IMR-90 (cell line): ENCODE data around the gene ARHGEF39. TPM values are rescaled to one million over a fixed set of nuclear protein-coding genes. Genes with fewer than 3 reads are reported as not detected.

Experiments used
- ATAC-seq: fragments of 200-7000 bp; cut with Tn5 transposase; 2 replicates; pipeline ENCODE4 v1.9.1; 2020; ENCODE audit warnings: low read depth, mild to moderate bottlenecking, moderate library complexity
- BruUV-seq: library from RNA; stranded (reverse); fragments of 400-500 nt; replicated peaks from 2 replicates; lab custom pipeline; 2021; lab: Mats Ljungman, UMichigan
- CTCF ChIA-PET: fragments of 300-600 bp; formaldehyde crosslinking; extraction: SDS; loops from one replicate; lab custom pipeline; 2021; ENCODE audit warnings: antibody characterized with exemption; lab: Yijun Ruan, JAX
- POLR2A ChIA-PET: fragments of 300-600 bp; sonication (Branson Sonifier 250); formaldehyde crosslinking; loops from one replicate; lab custom pipeline; 2022; ENCODE audit warnings: antibody characterized with exemption; ENCODE audit not compliant: unreplicated experiment; lab: Charles Lee
- DNase-seq: peaks from one replicate; pipeline ENCODE4 v3.0.0; 2013
- H2AFZ ChIP-seq: replicated peaks from 2 replicates; pipeline ENCODE3; 2013; ENCODE audit warnings: low read length, mild to moderate bottlenecking; ENCODE audit not compliant: poor library complexity
- H2AK5ac ChIP-seq: 2 replicates; pipeline ENCODE4 v1.6.1; 2013; ENCODE audit warnings: low read depth, low read length, inconsistent platforms
- H2AK9ac ChIP-seq: replicated peaks from 2 replicates; pipeline ENCODE3; 2013; ENCODE audit warnings: mild to moderate bottlenecking, low read depth, low read length, moderate library complexity; ENCODE audit not compliant: poor library complexity
- H2BK120ac ChIP-seq: 2 replicates; pipeline ENCODE4 v1.6.1; 2013; ENCODE audit warnings: low read depth, low read length, inconsistent platforms
- H2BK15ac ChIP-seq: 3 replicates; pipeline ENCODE4 v1.6.1; 2013; ENCODE audit warnings: low read depth, low read length, inconsistent platforms
- H2BK20ac ChIP-seq: 2 replicates; pipeline ENCODE4 v1.6.1; 2013; ENCODE audit warnings: low read depth, mild to moderate bottlenecking, inconsistent platforms, low read length, moderate library complexity
- H2BK5ac ChIP-seq: 2 replicates; pipeline ENCODE4 v1.6.1; 2013; ENCODE audit warnings: mild to moderate bottlenecking, low read depth, low read length, inconsistent platforms; ENCODE audit not compliant: poor library complexity, severe bottlenecking
- H3K14ac ChIP-seq: replicated peaks from 2 replicates; pipeline ENCODE4 v1.6.1; 2013; ENCODE audit warnings: low read depth, low read length, inconsistent platforms
- H3K18ac ChIP-seq: 2 replicates; pipeline ENCODE4 v1.6.1; 2013; ENCODE audit warnings: low read depth, low read length, control low read depth
- H3K23ac ChIP-seq: 2 replicates; pipeline ENCODE4 v1.6.1; 2013; ENCODE audit warnings: low read depth, low read length, inconsistent platforms
- H3K27ac ChIP-seq: 2 replicates; pipeline ENCODE4 v1.5.1; 2013; ENCODE audit warnings: mild to moderate bottlenecking, control low read depth, low read length; ENCODE audit not compliant: insufficient read depth
- H3K27me3 ChIP-seq: 2 replicates; pipeline ENCODE4 v1.6.1; 2013; ENCODE audit warnings: low read length; ENCODE audit not compliant: control insufficient read depth, insufficient read depth
- H3K36me3 ChIP-seq: 2 replicates; pipeline ENCODE4 v1.6.1; 2013; ENCODE audit warnings: low read length, mixed read lengths; ENCODE audit not compliant: control insufficient read depth, insufficient read depth
- H3K4ac ChIP-seq: 2 replicates; pipeline ENCODE4 v1.6.1; 2013; ENCODE audit warnings: low read depth, low read length, inconsistent platforms
- H3K4me1 ChIP-seq: 2 replicates; pipeline ENCODE4 v1.6.1; 2013; ENCODE audit warnings: low read length, mixed read lengths; ENCODE audit not compliant: control insufficient read depth, insufficient read depth
- H3K4me2 ChIP-seq: 2 replicates; pipeline ENCODE4 v1.6.1; 2013; ENCODE audit warnings: low read depth, mild to moderate bottlenecking, control low read depth, low read length, moderate library complexity
- H3K4me3 ChIP-seq: 2 replicates; pipeline ENCODE4 v1.5.1; 2013; ENCODE audit warnings: low read depth, mild to moderate bottlenecking, control low read depth, low read length, moderate library complexity; ENCODE audit not compliant: insufficient read depth
- H3K56ac ChIP-seq: 2 replicates; pipeline ENCODE4 v1.6.1; 2013; ENCODE audit warnings: low read length, inconsistent platforms; ENCODE audit not compliant: insufficient read depth; ENCODE audit errors: extremely low read depth
- H3K79me1 ChIP-seq, 2 experiments: 2 replicates each; pipeline ENCODE4 v1.6.1; 2013; ENCODE audit warnings: low read length in 2 of 2, inconsistent platforms in 1 of 2, low read depth in 1 of 2
- H3K9ac ChIP-seq: 2 replicates; pipeline ENCODE4 v1.6.1; 2013; ENCODE audit warnings: low read depth, low read length, control low read depth
- H3K9me1 ChIP-seq: 2 replicates; pipeline ENCODE4 v1.6.1; 2013; ENCODE audit warnings: low read length, inconsistent platforms; ENCODE audit not compliant: insufficient read depth
- H3K9me3 ChIP-seq: 2 replicates; pipeline ENCODE4 v1.6.1; 2013; ENCODE audit warnings: low read length; ENCODE audit not compliant: control insufficient read depth, insufficient read depth
- H4K20me1 ChIP-seq: 2 replicates; pipeline ENCODE4 v1.6.1; 2013; ENCODE audit warnings: low read length, inconsistent platforms; ENCODE audit not compliant: insufficient read depth
- H4K5ac ChIP-seq: 2 replicates; pipeline ENCODE4 v1.6.1; 2013; ENCODE audit warnings: mild to moderate bottlenecking, low read depth, low read length, control low read depth
- H4K8ac ChIP-seq, 2 experiments: 2 replicates each; pipeline ENCODE4 v1.6.1; 2013; ENCODE audit warnings: low read depth in 2 of 2, low read length in 2 of 2, control low read depth in 1 of 2, inconsistent platforms in 1 of 2
- H4K91ac ChIP-seq: 2 replicates; pipeline ENCODE4 v1.6.1; 2013; ENCODE audit warnings: low read depth, low read length, inconsistent platforms; ENCODE audit not compliant: insufficient read depth
- BHLHE40 ChIP-seq: fragments of 150-350 bp; IDR thresholded peaks from 2 replicates; pipeline ENCODE4 v1.6.1; 2016; ENCODE audit warnings: mild to moderate bottlenecking, low read depth, low read length
- CEBPB ChIP-seq: IDR thresholded peaks from 2 replicates; pipeline ENCODE4 v1.6.1; 2012; ENCODE audit warnings: low read depth, low read length, improper control_type of control experiment
- CHD1 ChIP-seq: IDR thresholded peaks from 2 replicates; pipeline ENCODE4 v1.6.1; 2012; ENCODE audit warnings: low read depth, low read length, improper control_type of control experiment
- CTCF ChIP-seq: conservative IDR thresholded peaks from 2 replicates; pipeline ENCODE4 v1.5.1; 2012; ENCODE audit warnings: mild to moderate bottlenecking, low read depth, low read length, improper control_type of control experiment
- ELK1 ChIP-seq: fragments of 150-350 bp; IDR thresholded peaks from 2 replicates; pipeline ENCODE4 v1.6.1; 2016; ENCODE audit warnings: low read depth, mild to moderate bottlenecking, low read length, moderate library complexity, borderline replicate concordance
- MAFK ChIP-seq: IDR thresholded peaks from 2 replicates; pipeline ENCODE4 v1.6.1; 2012; ENCODE audit warnings: low read depth, low read length, improper control_type of control experiment
- MAZ ChIP-seq: IDR thresholded peaks from 2 replicates; pipeline ENCODE4 v1.6.1; 2012; ENCODE audit warnings: low read depth, mild to moderate bottlenecking, low read length, improper control_type of control experiment, moderate library complexity, borderline replicate concordance
- MXI1 ChIP-seq: IDR thresholded peaks from 2 replicates; pipeline ENCODE4 v1.6.1; 2012; ENCODE audit warnings: low read depth, mild to moderate bottlenecking, low read length, moderate library complexity, borderline replicate concordance
- NFE2L2 ChIP-seq: fragments of 150-350 bp; IDR thresholded peaks from 2 replicates; pipeline ENCODE4 v1.6.1; 2016; ENCODE audit warnings: low read depth, mild to moderate bottlenecking, low read length
- POLR2A ChIP-seq: IDR thresholded peaks from 2 replicates; pipeline ENCODE4 v1.6.1; 2012; ENCODE audit warnings: mild to moderate bottlenecking, low read depth, low read length
- RFX5 ChIP-seq: IDR thresholded peaks from 2 replicates; pipeline ENCODE4 v1.8.0; 2012; ENCODE audit warnings: low read depth, mild to moderate bottlenecking, low read length, moderate library complexity
- SMC3 ChIP-seq: fragments of 150-350 bp; IDR thresholded peaks from 2 replicates; pipeline ENCODE4 v1.6.1; 2016; ENCODE audit warnings: low read depth, mild to moderate bottlenecking, antibody characterized with exemption, low read length, moderate library complexity
- USF2 ChIP-seq: fragments of 150-350 bp; IDR thresholded peaks from 2 replicates; pipeline ENCODE4 v1.6.1; 2017; ENCODE audit warnings: mild to moderate bottlenecking, antibody characterized with exemption, low read length, low read depth
- WGBS, 2 experiments: methylation state at CpG; one replicate each; pipeline versions ENCODE4 v1.1.5 to v1.1.7; 2013; ENCODE audit warnings: missing lambda C conversion rate in 2 of 2; ENCODE audit not compliant: insufficient read length in 1 of 2; ENCODE audit errors: extremely low coverage in 2 of 2; 5-methylcytosine and 5-hydroxymethylcytosine counted together
- dilution Hi-C: fragments of 300-500 bp; cut with HindIII; formaldehyde crosslinking; loops from one replicate; pipeline ENCODE4 v1.14.3; 2018; ENCODE audit warnings: low sequenced_read_pairs; ENCODE audit not compliant: unreplicated experiment
- in situ Hi-C: fragments of 300-500 bp; cut with MboI; formaldehyde crosslinking; loops from 3 replicates; pipeline ENCODE4 v1.14.3; 2019; ENCODE audit warnings: low sequenced_read_pairs, inconsistent platforms, mixed read lengths
- intact Hi-C: fragments of 100-400 bp; cut with micrococcal nuclease; formaldehyde crosslinking; loops from 2 replicates; pipeline ENCODE4 v1.10.0; 2022
- polyA plus RNA-seq, 3 experiments: library from polyadenylated mRNA; depleted of rRNA; stranded (reverse); fragments of >200 nt; gene quantifications; 2 replicates each; pipeline ENCODE4 v1.2.3, GENCODE V29; 2012; ENCODE audit warnings: low replicate concordance in 1 of 3
- total RNA-seq: library from RNA; depleted of rRNA; stranded (reverse); fragments of >200 nt; gene quantifications from 2 replicates; pipeline ENCODE4 v1.2.3, GENCODE V29; 2012

The ARHGEF39 gene
- total and polyA plus RNA-seq, 2 of the 4 experiments (the other 2 are of a cell fraction), result 2.5 to 2.8 TPM

- CTCF ChIA-PET, result no interaction called here
Observed at GRCh38 chr9:35639631-35640030, 25.4 kb downstream of the ARHGEF39 start.

More at GRCh38 chr9:35639631-35640030, 25.4 kb downstream of the ARHGEF39 start:
- Histone ChIP-seq H3K79me1 (no peaks in the 10 kb centered on the region), H3K23ac (no peak overlapping the region), H3K14ac (no peak overlapping the region), H3K18ac (no peak overlapping the region), H3K9ac (no peak overlapping the region), H3K27me3 (no peaks in the 10 kb centered on the region; the same call in 1 of the 2 replicates), H2BK120ac (no peak overlapping the region), H2AFZ (no peak overlapping the region), H3K27ac (no peak overlapping the region), H2BK15ac (no peak overlapping the region), H3K9me3 (no peaks in the 10 kb centered on the region), H4K20me1 (no peaks in the 10 kb centered on the region), H4K8ac (no peak overlapping the region), H4K5ac (no peak overlapping the region), H2BK20ac (no peak overlapping the region), H3K9me1 (no peaks in the 10 kb centered on the region), H3K4me1 (no peaks in the 10 kb centered on the region), H3K36me3 (no peaks in the 10 kb centered on the region), H3K4ac (no peak overlapping the region), H2BK5ac (no peak overlapping the region), H2AK5ac (no peak overlapping the region), H3K4me2 (no peak overlapping the region), H3K4me3 (no peak overlapping the region), H4K91ac (no peak overlapping the region), H3K56ac (no peak overlapping the region), H2AK9ac (no peak overlapping the region)
- no TSS peak for BruUV-seq
- POLR2A ChIA-PET, result no interaction called here
- no peak for ATAC-seq
- dilution Hi-C loops (no loop called here), in situ Hi-C loops (no loop called here), intact Hi-C loops (no loop called here)
- TF ChIP-seq ELK1, result no peak
- no peak for TF ChIP-seq NFE2L2
- no peak for TF ChIP-seq BHLHE40
- no peak for TF ChIP-seq MAZ
- no peak for TF ChIP-seq POLR2A
- no peak for TF ChIP-seq CTCF
- no peak for TF ChIP-seq USF2
- no peak for TF ChIP-seq CHD1
- no peak for TF ChIP-seq SMC3
- no peak for TF ChIP-seq MAFK
- TF ChIP-seq MXI1, result no peak
- TF ChIP-seq CEBPB, result no peak
- no peak for TF ChIP-seq RFX5
- DNase-seq, result no peak
- no CpG with 5 or more reads among the region's 1 CpG for WGBS, 2 experiments
